WTC11 (cell line): Measurements from ENCODE around the gene PLA2G4E.

Source experiments
- SP1 ChIP-seq: sonication (generic); formaldehyde crosslinking; conservative IDR thresholded peaks from 2 replicates; pipeline ENCODE4 v1.8.1; 2022; ENCODE audit warnings: missing genetic modification reagents
- TP53 ChIP-seq: sonication (generic); formaldehyde crosslinking; IDR thresholded peaks from 2 replicates; pipeline ENCODE4 v1.8.1; 2023; ENCODE audit warnings: mild to moderate bottlenecking, missing genetic modification reagents
- TF ChIP-seq, protein P1 (sequence below): sonication (generic); formaldehyde crosslinking; IDR thresholded peaks from 2 replicates; pipeline ENCODE4 v1.8.0; 2022; ENCODE audit warnings: mild to moderate bottlenecking, missing genetic modification reagents
- TF ChIP-seq, protein P2 (sequence below): sonication (generic); formaldehyde crosslinking; IDR thresholded peaks from 2 replicates; pipeline ENCODE4 v1.8.1; 2022; ENCODE audit warnings: low read depth, missing genetic modification reagents, borderline replicate concordance
- TF ChIP-seq, protein P3 (sequence below): sonication (generic); formaldehyde crosslinking; IDR thresholded peaks from 2 replicates; pipeline ENCODE4 v1.8.0; 2022; ENCODE audit warnings: mild to moderate bottlenecking, missing genetic modification reagents

DNA sequence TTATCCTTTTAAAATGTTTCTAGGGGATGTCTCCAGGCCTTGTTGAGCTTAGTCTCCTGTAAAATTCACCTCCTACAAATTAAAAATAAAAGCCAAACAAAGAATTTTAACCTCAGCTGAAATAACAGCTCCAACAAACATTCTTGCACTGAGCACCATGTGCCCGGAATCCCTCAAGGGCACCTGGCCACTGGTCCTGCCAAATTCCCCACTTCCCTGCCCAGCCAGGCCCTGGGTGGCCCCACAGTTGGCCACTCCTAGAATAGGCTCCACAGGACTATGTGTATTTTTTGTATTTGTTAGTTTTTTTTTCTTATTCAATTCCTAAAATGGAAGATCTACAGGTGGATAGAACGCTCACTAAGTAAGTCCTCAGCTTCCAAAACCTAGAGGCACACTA is 33.1 kb upstream of the PLA2G4E start:
- TF ChIP-seq, protein P1, sequence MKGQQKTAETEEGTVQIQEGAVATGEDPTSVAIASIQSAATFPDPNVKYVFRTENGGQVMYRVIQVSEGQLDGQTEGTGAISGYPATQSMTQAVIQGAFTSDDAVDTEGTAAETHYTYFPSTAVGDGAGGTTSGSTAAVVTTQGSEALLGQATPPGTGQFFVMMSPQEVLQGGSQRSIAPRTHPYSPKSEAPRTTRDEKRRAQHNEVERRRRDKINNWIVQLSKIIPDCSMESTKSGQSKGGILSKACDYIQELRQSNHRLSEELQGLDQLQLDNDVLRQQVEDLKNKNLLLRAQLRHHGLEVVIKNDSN (CRISPR knock-in tag), result no peak
- TF ChIP-seq, protein P2, sequence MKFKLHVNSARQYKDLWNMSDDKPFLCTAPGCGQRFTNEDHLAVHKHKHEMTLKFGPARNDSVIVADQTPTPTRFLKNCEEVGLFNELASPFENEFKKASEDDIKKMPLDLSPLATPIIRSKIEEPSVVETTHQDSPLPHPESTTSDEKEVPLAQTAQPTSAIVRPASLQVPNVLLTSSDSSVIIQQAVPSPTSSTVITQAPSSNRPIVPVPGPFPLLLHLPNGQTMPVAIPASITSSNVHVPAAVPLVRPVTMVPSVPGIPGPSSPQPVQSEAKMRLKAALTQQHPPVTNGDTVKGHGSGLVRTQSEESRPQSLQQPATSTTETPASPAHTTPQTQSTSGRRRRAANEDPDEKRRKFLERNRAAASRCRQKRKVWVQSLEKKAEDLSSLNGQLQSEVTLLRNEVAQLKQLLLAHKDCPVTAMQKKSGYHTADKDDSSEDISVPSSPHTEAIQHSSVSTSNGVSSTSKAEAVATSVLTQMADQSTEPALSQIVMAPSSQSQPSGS (CRISPR knock-in tag), result no peak
- no peak for TF ChIP-seq SP1 (CRISPR knock-in tag)
- no peak for TF ChIP-seq TP53 (CRISPR knock-in tag)
- TF ChIP-seq, protein P3, sequence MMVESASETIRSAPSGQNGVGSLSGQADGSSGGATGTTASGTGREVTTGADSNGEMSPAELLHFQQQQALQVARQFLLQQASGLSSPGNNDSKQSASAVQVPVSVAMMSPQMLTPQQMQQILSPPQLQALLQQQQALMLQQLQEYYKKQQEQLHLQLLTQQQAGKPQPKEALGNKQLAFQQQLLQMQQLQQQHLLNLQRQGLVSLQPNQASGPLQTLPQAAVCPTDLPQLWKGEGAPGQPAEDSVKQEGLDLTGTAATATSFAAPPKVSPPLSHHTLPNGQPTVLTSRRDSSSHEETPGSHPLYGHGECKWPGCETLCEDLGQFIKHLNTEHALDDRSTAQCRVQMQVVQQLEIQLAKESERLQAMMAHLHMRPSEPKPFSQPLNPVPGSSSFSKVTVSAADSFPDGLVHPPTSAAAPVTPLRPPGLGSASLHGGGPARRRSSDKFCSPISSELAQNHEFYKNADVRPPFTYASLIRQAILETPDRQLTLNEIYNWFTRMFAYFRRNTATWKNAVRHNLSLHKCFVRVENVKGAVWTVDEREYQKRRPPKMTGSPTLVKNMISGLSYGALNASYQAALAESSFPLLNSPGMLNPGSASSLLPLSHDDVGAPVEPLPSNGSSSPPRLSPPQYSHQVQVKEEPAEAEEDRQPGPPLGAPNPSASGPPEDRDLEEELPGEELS (CRISPR knock-in tag), result no peak
